ENCODE data around the gene MAGI1.

GRCh38 chr3:65385805-65386204, 652.9 kb downstream of the MAGI1 start:
- TF ChIP-seq, protein P1, sequence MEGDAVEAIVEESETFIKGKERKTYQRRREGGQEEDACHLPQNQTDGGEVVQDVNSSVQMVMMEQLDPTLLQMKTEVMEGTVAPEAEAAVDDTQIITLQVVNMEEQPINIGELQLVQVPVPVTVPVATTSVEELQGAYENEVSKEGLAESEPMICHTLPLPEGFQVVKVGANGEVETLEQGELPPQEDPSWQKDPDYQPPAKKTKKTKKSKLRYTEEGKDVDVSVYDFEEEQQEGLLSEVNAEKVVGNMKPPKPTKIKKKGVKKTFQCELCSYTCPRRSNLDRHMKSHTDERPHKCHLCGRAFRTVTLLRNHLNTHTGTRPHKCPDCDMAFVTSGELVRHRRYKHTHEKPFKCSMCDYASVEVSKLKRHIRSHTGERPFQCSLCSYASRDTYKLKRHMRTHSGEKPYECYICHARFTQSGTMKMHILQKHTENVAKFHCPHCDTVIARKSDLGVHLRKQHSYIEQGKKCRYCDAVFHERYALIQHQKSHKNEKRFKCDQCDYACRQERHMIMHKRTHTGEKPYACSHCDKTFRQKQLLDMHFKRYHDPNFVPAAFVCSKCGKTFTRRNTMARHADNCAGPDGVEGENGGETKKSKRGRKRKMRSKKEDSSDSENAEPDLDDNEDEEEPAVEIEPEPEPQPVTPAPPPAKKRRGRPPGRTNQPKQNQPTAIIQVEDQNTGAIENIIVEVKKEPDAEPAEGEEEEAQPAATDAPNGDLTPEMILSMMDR (IDR thresholded peaks at IDR 0.05; ENCODE audit: insufficient read depth, low read length), result no peak
- TF ChIP-seq GABPA (IDR thresholded peaks at IDR 0.05; ENCODE audit: low read depth), result no peak
- TF ChIP-seq POLR2AphosphoS5 (IDR thresholded peaks at IDR 0.05; ENCODE audit: low read depth), result no peak
- TF ChIP-seq, protein P2, sequence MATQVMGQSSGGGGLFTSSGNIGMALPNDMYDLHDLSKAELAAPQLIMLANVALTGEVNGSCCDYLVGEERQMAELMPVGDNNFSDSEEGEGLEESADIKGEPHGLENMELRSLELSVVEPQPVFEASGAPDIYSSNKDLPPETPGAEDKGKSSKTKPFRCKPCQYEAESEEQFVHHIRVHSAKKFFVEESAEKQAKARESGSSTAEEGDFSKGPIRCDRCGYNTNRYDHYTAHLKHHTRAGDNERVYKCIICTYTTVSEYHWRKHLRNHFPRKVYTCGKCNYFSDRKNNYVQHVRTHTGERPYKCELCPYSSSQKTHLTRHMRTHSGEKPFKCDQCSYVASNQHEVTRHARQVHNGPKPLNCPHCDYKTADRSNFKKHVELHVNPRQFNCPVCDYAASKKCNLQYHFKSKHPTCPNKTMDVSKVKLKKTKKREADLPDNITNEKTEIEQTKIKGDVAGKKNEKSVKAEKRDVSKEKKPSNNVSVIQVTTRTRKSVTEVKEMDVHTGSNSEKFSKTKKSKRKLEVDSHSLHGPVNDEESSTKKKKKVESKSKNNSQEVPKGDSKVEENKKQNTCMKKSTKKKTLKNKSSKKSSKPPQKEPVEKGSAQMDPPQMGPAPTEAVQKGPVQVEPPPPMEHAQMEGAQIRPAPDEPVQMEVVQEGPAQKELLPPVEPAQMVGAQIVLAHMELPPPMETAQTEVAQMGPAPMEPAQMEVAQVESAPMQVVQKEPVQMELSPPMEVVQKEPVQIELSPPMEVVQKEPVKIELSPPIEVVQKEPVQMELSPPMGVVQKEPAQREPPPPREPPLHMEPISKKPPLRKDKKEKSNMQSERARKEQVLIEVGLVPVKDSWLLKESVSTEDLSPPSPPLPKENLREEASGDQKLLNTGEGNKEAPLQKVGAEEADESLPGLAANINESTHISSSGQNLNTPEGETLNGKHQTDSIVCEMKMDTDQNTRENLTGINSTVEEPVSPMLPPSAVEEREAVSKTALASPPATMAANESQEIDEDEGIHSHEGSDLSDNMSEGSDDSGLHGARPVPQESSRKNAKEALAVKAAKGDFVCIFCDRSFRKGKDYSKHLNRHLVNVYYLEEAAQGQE (IDR thresholded peaks at IDR 0.05; ENCODE audit: insufficient replicate concordance, low read depth), result no peak
- TF ChIP-seq SPI1 (IDR thresholded peaks at IDR 0.05; ENCODE audit: borderline replicate concordance, low read depth), result no peak

Data from HL-60 (cell line).